GM23338 (cell line): ENCODE results near the gene MYOC. TPM values are rescaled to one million over a fixed set of nuclear protein-coding genes. Genes with fewer than 3 reads are reported as not detected.

Experiments used
- ATAC-seq: fragments of 200-7000 bp; cut with Tn5 transposase; 3 replicates; pipeline ENCODE4 v1.9.1; 2020
- DNase-seq: peaks from one replicate; pipeline ENCODE4 v3.0.0-alpha.2; 2015; ENCODE audit warnings: low spot score
- H2AFZ ChIP-seq: fragments of 200-600 bp; sonication (generic); 2 replicates; pipeline ENCODE4 v1.8.0; 2016; ENCODE audit warnings: antibody characterized with exemption, mild to moderate bottlenecking, moderate library complexity
- H3F3A ChIP-seq: fragments of 200-600 bp; sonication (generic); replicated peaks from 2 replicates; pipeline ENCODE4 v1.8.0; 2017; ENCODE audit warnings: antibody characterized with exemption, mixed run types, low read depth
- H3K27ac ChIP-seq: fragments of 200-600 bp; sonication (generic); 2 replicates; pipeline ENCODE4 v1.6.1; 2016; ENCODE audit warnings: low read depth
- H3K27me3 ChIP-seq: fragments of 200-600 bp; sonication (generic); 2 replicates; pipeline ENCODE4 v1.8.0; 2016; ENCODE audit warnings: mild to moderate bottlenecking, mixed run types, moderate library complexity; ENCODE audit not compliant: insufficient read depth
- H3K36me3 ChIP-seq: fragments of 200-600 bp; sonication (generic); 2 replicates; pipeline ENCODE4 v1.8.0; 2016; ENCODE audit warnings: mild to moderate bottlenecking; ENCODE audit not compliant: insufficient read depth
- H3K4me1 ChIP-seq: fragments of 200-600 bp; sonication (generic); 2 replicates; pipeline ENCODE4 v1.8.0; 2016; ENCODE audit warnings: mild to moderate bottlenecking, moderate library complexity; ENCODE audit not compliant: insufficient read depth
- H3K4me2 ChIP-seq: fragments of 200-600 bp; sonication (generic); 2 replicates; pipeline ENCODE4 v1.7.1; 2017; ENCODE audit warnings: mixed run types
- H3K4me3 ChIP-seq: fragments of 200-600 bp; sonication (generic); 2 replicates; pipeline ENCODE4 v1.6.1; 2016; ENCODE audit warnings: mixed run types
- H3K79me2 ChIP-seq: fragments of 200-600 bp; sonication (generic); replicated peaks from 2 replicates; pipeline ENCODE4 v1.8.0; 2017; ENCODE audit warnings: mild to moderate bottlenecking; ENCODE audit not compliant: insufficient read depth
- H3K9me2 ChIP-seq: fragments of 200-600 bp; sonication (generic); 2 replicates; pipeline ENCODE4 v1.8.0; 2017; ENCODE audit not compliant: insufficient read depth
- H4K20me1 ChIP-seq: fragments of 200-600 bp; sonication (generic); replicated peaks from 2 replicates; pipeline ENCODE4 v1.8.0; 2017; ENCODE audit warnings: mild to moderate bottlenecking; ENCODE audit not compliant: insufficient read depth
- H3K27ac Mint-ChIP-seq: 2 replicates; pipeline ENCODE4 v1.8.0; 2020; ENCODE audit warnings: inconsistent platforms, mild to moderate bottlenecking, moderate library complexity, mixed read lengths
- H3K27me3 Mint-ChIP-seq: 3 replicates; pipeline ENCODE4 v1.8.0; 2022; ENCODE audit warnings: low read depth, mild to moderate bottlenecking, moderate library complexity, mixed read lengths, inconsistent platforms; ENCODE audit not compliant: insufficient read depth, poor library complexity
- H3K36me3 Mint-ChIP-seq: 3 replicates; pipeline ENCODE4 v1.8.0; 2021; ENCODE audit warnings: low read depth, mild to moderate bottlenecking, inconsistent platforms, moderate library complexity, mixed read lengths
- H3K4me1 Mint-ChIP-seq: 3 replicates; pipeline ENCODE4 v1.8.0; 2020; ENCODE audit warnings: mild to moderate bottlenecking, inconsistent platforms, mixed read lengths
- H3K4me3 Mint-ChIP-seq: 3 replicates; pipeline ENCODE4 v1.8.0; 2021; ENCODE audit warnings: moderate library complexity, mild to moderate bottlenecking, inconsistent platforms, mixed read lengths
- H3K9me3 Mint-ChIP-seq: 3 replicates; pipeline ENCODE4 v1.8.0; 2020; ENCODE audit warnings: moderate library complexity, mild to moderate bottlenecking, inconsistent platforms, mixed read lengths
- CTCF ChIP-seq, 2 experiments: fragments of 200-600 bp in 1 of 2; sonication (generic) in 1 of 2; conservative IDR thresholded peaks; 2 replicates each; pipeline versions ENCODE4 v1.5.1 to v1.6.1; 2016 to 2017; ENCODE audit warnings: antibody characterized with exemption in 2 of 2, low read depth in 2 of 2, mild to moderate bottlenecking in 2 of 2, moderate library complexity in 1 of 2
- NANOG ChIP-seq: IDR thresholded peaks from 2 replicates; pipeline ENCODE4 v1.6.1; 2016; ENCODE audit warnings: antibody characterized with exemption, borderline replicate concordance
- REST ChIP-seq: IDR thresholded peaks from one replicate; pipeline ENCODE4 v1.6.1; 2018; ENCODE audit warnings: antibody characterized with exemption; ENCODE audit not compliant: unreplicated experiment
- STAT1 ChIP-seq: IDR thresholded peaks from one replicate; pipeline ENCODE4 v1.6.1; 2016; ENCODE audit warnings: antibody characterized with exemption; ENCODE audit not compliant: unreplicated experiment
- polyA plus RNA-seq: library from polyadenylated mRNA; unstranded; fragments of >200 nt; fragmentation: Nextera tagmentation; extraction: Ambion mirVana; gene quantifications from 2 replicates; pipeline ENCODE4 v1.2.1, GENCODE V29; 2016
- total RNA-seq: library from RNA; depleted of rRNA; stranded (reverse); fragments of >200 nt; shearing (Covaris generic); gene quantifications from 2 replicates; pipeline ENCODE4 v1.2.3, GENCODE V29; 2014

The MYOC gene
- total and polyA plus RNA-seq, 2 experiments from 2014 or later: not detected

- H3K36me3 ChIP-seq: no peaks in the 10 kb centered on the region
- H3K4me2 ChIP-seq: no peak overlapping the region
- Mint-ChIP-seq H3K27me3 (peaks cover 2% of the 10 kb centered on the region), H3K4me1 (peaks cover 17% of the 10 kb centered on the region), H3K27ac (no peak overlapping the region), H3K9me3 (no peaks in the 10 kb centered on the region), H3K4me3 (no peak overlapping the region), H3K36me3 (no peaks in the 10 kb centered on the region)
- TF ChIP-seq CTCF (conservative IDR thresholded peaks at IDR 0.05; ENCODE audit: low read depth in 2 of 2) (peak in 1 of 2 experiments; percentile 42; a peak in 2 of 4 replicates), STAT1 (no peak), NANOG (no peak)
- H2AFZ ChIP-seq: 0 out of 2 replicates have a peak overlapping the region, but pooled peaks have one; percentile 56
- DNase-seq: no peak
- peaks cover 17% of the 10 kb centered on the region for H3K4me1 ChIP-seq
- no peaks in the 10 kb centered on the region for H3F3A ChIP-seq
- no peak overlapping the region for H3K27ac ChIP-seq
- no peaks in the 10 kb centered on the region for H3K79me2 ChIP-seq
- ATAC-seq: no peak
- no peak overlapping the region for H3K4me3 ChIP-seq
- no peaks in the 10 kb centered on the region for H3K9me2 ChIP-seq
- H3K27me3 ChIP-seq: no peaks in the 10 kb centered on the region
- H4K20me1 ChIP-seq: no peaks in the 10 kb centered on the region
These were observed 14.4 kb downstream of the MYOC start for GRCh38 chr1:171637928-171638576.

GRCh38 chr1:171636141-171636540 is 16.3 kb downstream of the MYOC start:
- no peaks in the 10 kb centered on the region for H3K9me2 ChIP-seq
- TF ChIP-seq CTCF (conservative IDR thresholded peaks at IDR 0.05; ENCODE audit: low read depth in 2 of 2) (no peak), REST (peak; percentile 80), NANOG (no peak)
- no peaks in the 10 kb centered on the region; the same call in 1 of the 3 replicates for H3K9me3 Mint-ChIP-seq
- H3K4me3 ChIP-seq: no peak overlapping the region
- H3K27ac Mint-ChIP-seq: no peak overlapping the region
- no peak overlapping the region for H2AFZ ChIP-seq
- peaks cover 6% of the 10 kb centered on the region; the same call in 1 of the 2 replicates for H3K4me1 ChIP-seq
- DNase-seq: no peak
- H3K36me3 Mint-ChIP-seq: no peaks in the 10 kb centered on the region
- no peak overlapping the region for H3K27ac ChIP-seq
- no peaks in the 10 kb centered on the region for H3F3A ChIP-seq
- H4K20me1 ChIP-seq: no peaks in the 10 kb centered on the region
- H3K27me3 ChIP-seq: no peaks in the 10 kb centered on the region
- peaks cover 7% of the 10 kb centered on the region for H3K4me1 Mint-ChIP-seq
- H3K4me2 ChIP-seq: no peak overlapping the region
- ATAC-seq: peak; percentile 48; the same call in 2 of the 3 replicates
- H3K79me2 ChIP-seq: no peaks in the 10 kb centered on the region
- H3K36me3 ChIP-seq: no peaks in the 10 kb centered on the region
- H3K27me3 Mint-ChIP-seq: no peaks in the 10 kb centered on the region
- H3K4me3 Mint-ChIP-seq: no peak overlapping the region
